ENCODE data around the gene PPA1.

- TF ChIP-seq CTCF (conservative IDR thresholded peaks at IDR 0.05; ENCODE audit: low read length) (peak; percentile 42), EZH2phosphoT487 (IDR thresholded peaks at IDR 0.05; ENCODE audit: borderline replicate concordance) (no peak)
Measured at GRCh38 chr10:70233109-70233938, at the start of gene PPA1.
